Activated CD8-positive, alpha-beta memory T cell treated with anti-CD3 and anti-CD28 coated beads, Interleukin-2, amount 50 U/mL, for 24 hours (primary cell): ENCODE data around the gene TMED8.
"Not testable (repeated sequence)": the region's sequence is repeated elsewhere in the genome, so short reads cannot be mapped to it uniquely, and the experiment has no call there.

Source experiments
- DNase-seq: peaks from one replicate; pipeline ENCODE4 v3.0.0-alpha.2; 2020; ENCODE audit errors: extremely low read depth

TMED8 gene

GRCh38 chr14:77364146-77364545 lies 12.7 kb downstream of the TMED8 start:
- DNase-seq = no peak

DNA sequence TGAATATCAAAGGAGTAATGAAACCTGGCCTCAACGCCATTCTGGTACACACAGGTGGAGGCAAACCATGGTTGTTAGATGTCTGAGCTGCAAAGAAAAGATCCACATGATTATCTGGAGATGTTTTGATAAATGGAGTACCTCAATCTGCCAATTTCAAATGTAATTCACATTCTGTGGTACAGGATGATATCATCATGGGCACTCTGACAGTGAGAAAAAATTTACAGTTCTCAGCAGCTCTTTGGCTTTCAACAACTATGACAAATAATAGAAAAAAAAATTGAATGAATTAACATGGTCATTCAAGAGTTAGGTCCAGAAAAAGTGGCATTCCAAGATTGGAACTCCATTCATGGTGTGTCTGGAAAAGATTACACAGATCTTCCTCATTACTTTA lies 17.3 kb downstream of the TMED8 start:
- no peak for DNase-seq

- no peak for DNase-seq
Measured at GRCh38 chr14:77356899-77357298, 20.0 kb downstream of the TMED8 start.

GRCh38 chr14:77355811-77356210 lies 21.1 kb downstream of the TMED8 start:
- no peak for DNase-seq

- no peak for DNase-seq
Measured at GRCh38 chr14:77353469-77354141, 23.3 kb downstream of the TMED8 start.

GRCh38 chr14:77347751-77348150 lies 29.1 kb downstream of the TMED8 start:
- no peak for DNase-seq

DNA sequence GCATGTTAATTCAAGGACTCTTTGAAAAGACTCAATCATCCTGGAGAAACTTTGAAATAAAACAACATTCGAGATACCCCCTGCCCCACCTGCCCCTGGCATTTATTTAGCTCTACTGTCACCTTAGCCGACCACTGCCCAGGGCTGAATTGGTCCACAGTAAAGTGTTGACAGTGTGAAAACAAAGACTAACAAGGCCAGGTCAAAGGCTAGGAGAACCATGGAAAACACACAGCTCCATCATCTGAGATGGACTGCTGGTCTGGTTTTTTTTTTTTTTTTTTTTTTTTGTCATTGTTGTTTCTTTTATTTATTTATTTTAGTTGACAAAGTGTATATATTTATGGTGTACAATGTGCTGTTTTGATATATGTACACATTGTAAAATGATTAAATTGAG lies 30.4 kb downstream of the TMED8 start:
- DNase-seq = no peak

DNA sequence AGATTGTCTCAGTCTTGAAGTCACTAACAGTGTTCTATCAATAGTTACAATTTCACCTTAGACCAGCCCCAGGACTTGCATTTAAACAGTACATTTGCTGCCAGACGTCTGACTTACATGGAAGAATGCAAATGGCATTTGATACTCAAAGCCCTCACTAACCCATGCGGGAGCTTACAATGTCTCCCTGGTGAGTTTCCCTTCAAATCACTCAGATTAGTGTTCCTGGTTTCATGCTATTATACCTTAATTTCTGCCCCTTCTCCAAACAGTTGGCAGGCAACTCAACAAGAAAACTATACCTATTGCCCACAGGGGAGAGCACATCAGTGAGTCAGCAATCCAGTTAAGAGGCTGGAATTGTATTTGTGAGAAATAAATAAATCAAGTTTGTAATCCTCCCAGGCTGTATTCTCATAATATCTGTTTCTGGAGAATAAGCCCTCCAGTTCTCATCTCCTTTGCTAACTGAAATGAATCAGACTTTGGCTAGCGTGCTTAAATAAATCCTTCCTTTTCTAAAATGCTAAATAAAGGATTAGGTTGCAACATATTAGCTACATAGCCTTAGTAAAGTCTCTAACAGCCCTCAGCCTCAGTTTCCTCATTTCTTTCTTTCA lies 32.4 kb downstream of the TMED8 start:
- DNase-seq = no peak

- DNase-seq = no peak
Measured at GRCh38 chr14:77343662-77344061, 33.2 kb downstream of the TMED8 start.

GRCh38 chr14:77342726-77343397 lies 34.0 kb downstream of the TMED8 start:
- DNase-seq = no peak

GRCh38 chr14:77340389-77340788 lies 36.5 kb downstream of the TMED8 start:
- DNase-seq = no peak

GRCh38 chr14:77339407-77339806 lies 37.5 kb downstream of the TMED8 start:
- DNase-seq = no peak

GRCh38 chr14:77338302-77338701 lies 38.6 kb downstream of the TMED8 start:
- DNase-seq = no peak

- no peak for DNase-seq
Measured at GRCh38 chr14:77337880-77338279, 39.0 kb downstream of the TMED8 start.

DNA sequence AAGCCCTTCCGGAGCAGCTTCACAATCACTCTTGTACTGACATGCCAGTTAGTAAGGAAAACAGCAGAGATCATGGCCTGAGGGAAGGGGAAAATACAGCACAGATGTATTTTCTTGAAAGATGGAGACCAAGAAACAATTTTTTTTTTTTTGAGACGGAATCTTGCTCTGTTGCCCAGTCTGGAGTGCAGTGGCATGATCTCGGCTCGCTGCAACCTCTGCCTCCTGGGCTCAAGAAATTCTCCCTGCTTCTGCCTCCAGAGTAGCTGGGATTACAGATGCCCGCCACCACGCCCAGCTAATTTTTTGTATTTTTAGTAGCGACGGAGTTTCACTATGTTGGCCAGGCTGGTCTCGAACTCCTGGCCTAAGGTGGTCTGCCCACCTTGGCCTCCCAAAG lies 39.6 kb downstream of the TMED8 start:
- DNase-seq = not testable (repeated sequence)

DNA sequence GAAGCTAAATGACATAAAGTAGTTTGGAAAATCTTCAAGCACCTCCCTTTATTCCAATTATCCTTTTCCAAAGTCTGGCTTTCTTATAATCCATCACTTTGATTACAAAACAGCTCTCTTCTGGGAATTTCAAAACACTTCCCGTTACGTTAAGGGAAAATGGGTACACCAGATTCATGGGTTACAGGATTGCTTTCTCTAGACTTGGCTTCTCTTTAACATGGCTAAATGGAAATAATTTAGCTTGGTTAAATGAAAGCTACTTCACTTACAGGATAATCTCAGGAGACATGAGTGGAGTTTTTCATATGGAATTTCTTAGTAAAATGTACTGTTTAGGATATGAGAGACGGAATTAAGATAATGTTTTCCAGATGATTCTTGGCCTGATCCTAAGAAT lies 41.3 kb downstream of the TMED8 start:
- no peak for DNase-seq

GRCh38 chr14:77329872-77330271 lies 47.0 kb downstream of the TMED8 start:
- DNase-seq = no peak

DNA sequence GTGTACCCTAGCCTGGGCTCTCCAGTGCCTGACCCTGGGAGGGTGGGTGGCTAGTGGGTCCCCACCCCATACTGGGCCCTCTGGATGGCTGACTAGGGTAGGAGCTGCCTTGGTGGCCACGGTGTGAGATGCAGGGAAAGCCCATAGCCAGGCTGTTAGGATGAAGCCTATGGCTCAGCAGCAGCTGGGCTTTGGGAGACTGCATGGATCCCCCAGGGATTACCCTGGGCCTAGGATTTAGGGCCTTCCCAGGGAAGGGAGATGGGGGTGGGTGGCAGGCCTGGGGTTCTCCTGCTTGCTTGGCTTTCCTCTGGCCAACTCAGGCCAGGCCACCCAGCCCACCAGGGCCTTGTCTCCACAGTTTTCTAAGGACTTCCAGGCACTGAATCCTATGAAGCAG lies 49.8 kb downstream of the TMED8 start:
- DNase-seq = no peak

- no peak for DNase-seq
Measured at GRCh38 chr14:77325746-77326094, 51.2 kb downstream of the TMED8 start.

GRCh38 chr14:77324816-77325745 lies 51.8 kb downstream of the TMED8 start:
- no peak for DNase-seq

DNA sequence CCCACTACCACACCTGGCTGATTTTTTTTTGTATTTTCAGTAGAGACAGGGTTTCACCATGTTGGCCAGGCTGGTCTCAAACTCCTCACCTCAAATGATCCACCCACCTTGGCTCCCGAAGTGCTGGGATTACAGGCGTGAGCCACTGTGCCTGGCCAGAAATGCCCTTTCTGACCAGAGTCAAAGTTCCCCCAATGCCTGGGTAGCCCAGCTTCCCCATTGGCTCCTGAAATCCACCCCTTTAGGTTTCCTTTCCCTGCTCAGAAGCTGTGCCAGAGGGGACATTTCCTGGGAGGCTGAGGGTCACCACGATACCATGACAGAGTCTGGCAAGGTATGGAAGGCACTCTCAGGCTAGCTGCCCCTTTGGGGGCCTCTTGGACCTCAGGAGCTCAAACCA lies 52.6 kb downstream of the TMED8 start:
- no peak for DNase-seq

GRCh38 chr14:77323571-77323970 lies 53.3 kb downstream of the TMED8 start:
- DNase-seq = no peak
